ENCODE results near the gene KCNJ5.

Gene KCNJ5

GRCh38 chr11:128949791-128950454 is 58.8 kb downstream of the KCNJ5 start:
- no peak for DNase-seq (ENCODE audit: low read depth in 3 of 3, low spot score in 1 of 3)

- DNase-seq (ENCODE audit: low read depth in 3 of 3, low spot score in 1 of 3): no peak
Measured at GRCh38 chr11:128953151-128953550, 62.0 kb downstream of the KCNJ5 start.

- DNase-seq (ENCODE audit: low read depth in 3 of 3, low spot score in 1 of 3): no peak
Measured at GRCh38 chr11:128955636-128956035, 64.5 kb downstream of the KCNJ5 start.

GRCh38 chr11:128956401-128957201 is 65.4 kb downstream of the KCNJ5 start:
- DNase-seq (ENCODE audit: low read depth in 3 of 3, low spot score in 1 of 3): no peak

- no peak for DNase-seq (ENCODE audit: low read depth in 3 of 3, low spot score in 1 of 3)
Measured at GRCh38 chr11:128957202-128957482, 66.0 kb downstream of the KCNJ5 start.

- DNase-seq (ENCODE audit: low read depth in 3 of 3, low spot score in 1 of 3): no peak
Measured at GRCh38 chr11:128961645-128962044, 70.5 kb downstream of the KCNJ5 start.

- no peak for DNase-seq (ENCODE audit: low read depth in 3 of 3, low spot score in 1 of 3)
Measured at GRCh38 chr11:128962896-128963295, 71.7 kb downstream of the KCNJ5 start.

- DNase-seq (ENCODE audit: low read depth in 3 of 3, low spot score in 1 of 3): no peak
Measured at GRCh38 chr11:128963744-128964325, 72.7 kb downstream of the KCNJ5 start.

GRCh38 chr11:128964463-128964930 is 73.3 kb downstream of the KCNJ5 start:
- DNase-seq (ENCODE audit: low read depth in 3 of 3, low spot score in 1 of 3): no peak

GRCh38 chr11:128965485-128965884 is 74.3 kb downstream of the KCNJ5 start:
- DNase-seq (ENCODE audit: low read depth in 3 of 3, low spot score in 1 of 3): no peak

- no peak for DNase-seq (ENCODE audit: low read depth in 3 of 3, low spot score in 1 of 3)
Measured at GRCh38 chr11:128967578-128967977, 76.4 kb downstream of the KCNJ5 start.

- no peak for DNase-seq (ENCODE audit: low read depth in 3 of 3, low spot score in 1 of 3)
Measured at GRCh38 chr11:128968916-128969315, 77.8 kb downstream of the KCNJ5 start.
